ENCODE results near the gene WDCP.

Gene WDCP

DNA sequence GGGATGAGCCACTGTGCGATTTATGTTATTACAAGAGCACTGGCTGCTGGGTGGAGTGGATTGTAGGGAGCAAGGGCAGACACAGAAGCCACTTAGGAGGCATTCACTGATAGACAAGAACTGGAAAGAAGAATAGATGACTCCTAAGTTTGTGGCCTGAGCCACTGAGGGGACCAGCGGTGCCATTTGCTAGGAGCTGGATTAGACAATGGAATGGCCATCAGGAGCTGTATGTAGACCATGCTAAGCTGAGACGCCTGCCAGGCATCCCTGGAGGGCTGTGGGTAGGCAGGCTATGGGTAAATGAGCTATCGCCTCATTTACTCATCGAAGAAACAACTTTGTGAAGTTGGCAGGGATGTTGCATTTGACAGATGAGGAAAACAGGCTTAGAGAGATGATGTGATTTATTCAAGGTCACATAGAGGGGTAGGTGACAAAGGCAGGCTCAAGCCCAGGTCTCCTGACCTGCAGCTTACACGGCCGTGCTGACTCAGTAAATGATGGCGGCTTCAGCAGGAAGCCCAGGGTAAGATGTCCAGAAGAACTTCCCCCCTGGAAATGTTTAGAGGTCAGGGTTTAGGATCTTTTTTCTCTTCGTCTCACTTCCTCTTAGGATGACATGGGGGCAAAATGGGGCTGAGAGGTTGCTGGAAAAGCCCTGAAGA is 34.5 kb downstream of the WDCP start:
- no peak for DNase-seq (ENCODE audit: low read depth, low spot score)
- TF ChIP-seq, protein P1, sequence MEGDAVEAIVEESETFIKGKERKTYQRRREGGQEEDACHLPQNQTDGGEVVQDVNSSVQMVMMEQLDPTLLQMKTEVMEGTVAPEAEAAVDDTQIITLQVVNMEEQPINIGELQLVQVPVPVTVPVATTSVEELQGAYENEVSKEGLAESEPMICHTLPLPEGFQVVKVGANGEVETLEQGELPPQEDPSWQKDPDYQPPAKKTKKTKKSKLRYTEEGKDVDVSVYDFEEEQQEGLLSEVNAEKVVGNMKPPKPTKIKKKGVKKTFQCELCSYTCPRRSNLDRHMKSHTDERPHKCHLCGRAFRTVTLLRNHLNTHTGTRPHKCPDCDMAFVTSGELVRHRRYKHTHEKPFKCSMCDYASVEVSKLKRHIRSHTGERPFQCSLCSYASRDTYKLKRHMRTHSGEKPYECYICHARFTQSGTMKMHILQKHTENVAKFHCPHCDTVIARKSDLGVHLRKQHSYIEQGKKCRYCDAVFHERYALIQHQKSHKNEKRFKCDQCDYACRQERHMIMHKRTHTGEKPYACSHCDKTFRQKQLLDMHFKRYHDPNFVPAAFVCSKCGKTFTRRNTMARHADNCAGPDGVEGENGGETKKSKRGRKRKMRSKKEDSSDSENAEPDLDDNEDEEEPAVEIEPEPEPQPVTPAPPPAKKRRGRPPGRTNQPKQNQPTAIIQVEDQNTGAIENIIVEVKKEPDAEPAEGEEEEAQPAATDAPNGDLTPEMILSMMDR (IDR thresholded peaks at IDR 0.05; ENCODE audit: low read depth, low read length), result no peak
- in situ Hi-C loops (cut with HindIII; ENCODE audit: low sequenced_read_pairs), result no loop called here
- H3K4me3 ChIP-seq (ENCODE audit: low read depth, low read length), result no peak overlapping the region

DNA sequence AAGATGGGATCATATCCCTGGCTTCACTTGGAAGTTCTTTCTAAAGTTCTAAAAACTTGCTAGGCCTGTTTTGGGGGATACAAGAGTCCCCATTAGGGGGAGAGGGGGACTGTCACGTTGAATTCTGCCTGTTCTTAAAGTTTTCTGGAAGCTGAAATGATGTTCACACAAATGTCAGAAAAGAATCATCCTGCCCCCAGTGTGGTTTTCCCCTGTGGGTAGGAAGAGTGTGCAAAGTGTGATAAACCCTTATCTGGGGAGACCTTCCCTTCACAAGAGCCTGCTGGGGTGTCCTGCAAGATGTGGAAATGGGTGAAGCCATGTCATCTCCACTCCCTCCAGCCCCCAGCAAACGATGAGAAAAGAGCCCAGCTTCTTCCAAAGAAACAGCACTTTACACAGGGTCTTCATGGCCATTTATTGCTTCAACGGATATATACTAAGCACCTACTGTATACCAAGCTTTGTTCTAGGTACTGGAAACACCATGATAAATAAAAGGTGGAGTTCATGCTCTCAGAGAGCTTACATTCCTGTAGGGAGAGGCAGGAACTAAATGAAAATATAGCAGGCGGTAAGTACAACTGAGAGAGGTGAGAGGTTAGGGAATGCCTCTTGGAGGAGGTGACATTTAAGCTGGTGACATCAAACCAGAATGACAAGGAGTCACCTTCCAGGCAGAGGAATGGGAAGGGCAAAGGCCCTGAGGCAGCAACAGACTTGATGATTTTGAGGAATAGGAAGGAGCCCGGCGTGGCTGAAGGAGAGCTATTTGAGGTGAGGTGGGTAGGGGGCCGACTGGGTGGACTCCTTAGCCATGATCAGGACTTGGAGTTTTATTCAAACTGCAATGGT is 35.7 kb downstream of the WDCP start:
- no peak overlapping the region for H3K4me3 ChIP-seq (ENCODE audit: low read depth, low read length)
- TF ChIP-seq, protein P1 (IDR thresholded peaks at IDR 0.05; ENCODE audit: low read depth, low read length), result no peak
- in situ Hi-C loops (cut with HindIII; ENCODE audit: low sequenced_read_pairs), result no loop called here
- no peak for DNase-seq (ENCODE audit: low read depth, low spot score)

DNA sequence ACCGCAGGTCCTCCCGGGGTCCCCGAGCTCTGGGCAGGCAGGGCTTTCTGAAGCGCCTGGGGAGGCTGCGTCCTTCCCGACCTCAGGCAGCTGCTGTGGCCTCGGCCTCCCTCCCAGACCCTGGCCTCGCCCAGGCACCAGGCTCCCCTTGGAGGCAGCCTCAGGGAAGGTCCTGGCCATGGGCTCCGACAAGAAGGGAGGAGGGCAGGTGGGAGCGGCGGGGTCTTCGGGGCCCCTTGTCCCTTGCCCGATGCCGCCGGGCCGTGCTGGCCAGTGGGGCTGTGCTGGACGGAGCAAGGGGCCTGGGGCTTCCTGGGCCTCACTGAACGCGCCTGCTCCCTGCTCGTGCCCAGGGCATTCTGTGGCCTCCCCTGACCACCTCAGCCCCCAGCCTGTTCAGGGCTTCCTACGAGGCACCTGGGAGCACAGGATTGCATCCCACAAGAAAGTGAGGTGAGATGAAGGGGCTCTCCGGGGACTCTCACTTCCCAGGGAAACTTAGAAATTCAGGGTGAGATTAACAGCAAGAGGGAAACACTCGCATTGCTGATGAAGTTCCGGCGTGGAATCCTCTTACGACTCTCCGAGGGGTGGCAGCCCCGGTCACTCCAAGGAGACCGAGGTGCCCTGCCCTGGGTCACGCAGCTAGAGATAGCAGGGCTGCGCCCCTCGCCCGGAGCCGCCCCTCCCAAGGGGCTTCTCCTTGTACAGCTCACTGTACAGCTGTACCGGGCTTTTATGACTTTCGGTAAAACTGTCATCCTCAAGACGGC is 36.5 kb downstream of the WDCP start:
- no peak for DNase-seq (ENCODE audit: low read depth, low spot score)
- in situ Hi-C loops (cut with HindIII; ENCODE audit: low sequenced_read_pairs), result no loop called here
- TF ChIP-seq, protein P1 (IDR thresholded peaks at IDR 0.05; ENCODE audit: low read depth, low read length), result no peak
- H3K4me3 ChIP-seq (ENCODE audit: low read depth, low read length), result peak overlapping the region; percentile 37

DNA sequence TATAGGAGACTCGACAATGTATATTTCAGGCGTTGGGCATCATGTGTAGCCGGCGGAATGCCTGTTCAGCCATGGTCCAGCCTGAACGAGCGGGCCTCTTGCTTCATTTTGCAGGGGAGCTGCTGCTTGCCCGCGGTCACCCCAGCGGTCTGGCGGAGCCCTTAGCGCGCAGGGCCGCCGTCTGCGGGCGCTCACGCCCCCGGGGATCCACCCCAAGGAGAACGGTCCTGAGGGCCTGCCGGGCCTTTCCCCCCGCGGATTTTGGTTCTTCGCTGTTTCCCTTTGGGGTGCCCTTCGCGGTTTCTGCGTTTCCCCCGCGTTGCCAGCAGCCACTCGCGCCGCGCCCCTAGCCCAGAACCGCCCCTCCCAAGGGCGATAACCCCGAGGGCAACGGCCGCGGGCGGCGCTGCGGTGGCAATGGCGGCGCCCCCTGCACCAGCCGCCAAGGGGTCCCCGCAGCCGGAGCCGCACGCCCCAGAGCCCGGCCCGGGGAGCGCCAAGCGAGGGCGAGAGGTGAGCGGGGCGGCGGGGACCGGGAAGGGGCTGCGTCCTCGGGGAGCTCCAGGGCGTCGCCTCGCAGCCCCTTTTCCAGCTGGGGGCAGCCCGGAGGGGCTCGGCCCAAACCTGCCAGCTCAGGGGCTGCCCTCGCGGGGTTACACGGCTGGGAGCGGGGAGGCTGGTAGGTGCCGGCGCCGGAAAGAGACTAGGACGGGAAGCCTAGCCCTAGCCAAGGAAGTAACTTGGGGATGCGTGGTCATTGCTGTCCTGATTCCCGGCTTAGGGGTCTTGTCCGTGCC is 37.3 kb downstream of the WDCP start, which contains the start of gene MFSD2B:
Gene MFSD2B, plus strand, starts transcription at position 406 of the 797 bp plus-strand sequence. Its CDS starts 12 bp downstream, at position 418.
- TF ChIP-seq, protein P1 (IDR thresholded peaks at IDR 0.05; ENCODE audit: low read depth, low read length), result no peak
- no peak for DNase-seq (ENCODE audit: low read depth, low spot score)
- in situ Hi-C loops (cut with HindIII; ENCODE audit: low sequenced_read_pairs), result no loop called here
- H3K4me3 ChIP-seq (ENCODE audit: low read depth, low read length), result peak within 1 kb of the TSS; percentile 37

DNA sequence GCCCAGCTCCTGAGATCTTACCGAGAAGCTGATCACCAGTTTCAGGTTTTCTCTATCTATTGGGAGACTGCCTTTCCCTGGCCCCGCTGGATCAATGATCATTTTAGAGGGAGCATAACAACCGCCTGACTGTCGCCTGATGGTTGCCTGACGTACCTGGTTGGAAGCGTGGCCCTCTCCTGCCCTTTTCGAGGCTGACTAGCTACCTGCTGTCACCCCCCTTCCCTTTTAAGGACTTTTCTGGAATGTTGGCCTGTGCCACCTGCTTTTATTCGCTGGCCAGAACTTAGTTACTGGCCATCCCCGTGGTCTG is 37.9 kb downstream of the WDCP start:
- TF ChIP-seq, protein P1 (IDR thresholded peaks at IDR 0.05; ENCODE audit: low read depth, low read length), result no peak
- H3K4me3 ChIP-seq (ENCODE audit: low read depth, low read length), result peak overlapping the region; percentile 37
- DNase-seq (ENCODE audit: low read depth, low spot score), result no peak
- in situ Hi-C loops (cut with HindIII; ENCODE audit: low sequenced_read_pairs), result no loop called here
